Activated CD4-positive, alpha-beta T cell treated with anti-CD3 and anti-CD28 coated beads, Interleukin-10, Interleukin-2, amounts not matched to agents 100 ng/mL and 50 ng/mL, durations not matched to agents 16 hours and 8 hours (primary cell): ENCODE measurements around the gene GPC4.

Experiments
- DNase-seq: peaks from one replicate; pipeline ENCODE4 v3.0.0-alpha.2; 2020

Gene GPC4

GRCh38 chrX:133410550-133410949, 4.7 kb downstream of the GPC4 start:
- DNase-seq, result no peak

- DNase-seq, result no peak
Observed at GRCh38 chrX:133405498-133406185, 9.6 kb downstream of the GPC4 start.

- no peak for DNase-seq
Observed at GRCh38 chrX:133403984-133404383, 11.3 kb downstream of the GPC4 start.

- no peak for DNase-seq
Observed at GRCh38 chrX:133402830-133403625, 12.3 kb downstream of the GPC4 start.

- DNase-seq, result no peak
Observed at GRCh38 chrX:133402042-133402453, 13.2 kb downstream of the GPC4 start.

- no peak for DNase-seq
Observed at GRCh38 chrX:133401536-133401935, 13.8 kb downstream of the GPC4 start.

GRCh38 chrX:133399411-133399810, 15.9 kb downstream of the GPC4 start:
- no peak for DNase-seq

GRCh38 chrX:133394765-133395164, 20.5 kb downstream of the GPC4 start:
- no peak for DNase-seq

GRCh38 chrX:133392671-133393070, 22.6 kb downstream of the GPC4 start:
- no peak for DNase-seq

GRCh38 chrX:133391111-133391510, 24.2 kb downstream of the GPC4 start:
- DNase-seq, result no peak

GRCh38 chrX:133390676-133391075, 24.6 kb downstream of the GPC4 start:
- DNase-seq, result no peak

- no peak for DNase-seq
Observed at GRCh38 chrX:133389975-133390374, 25.3 kb downstream of the GPC4 start.

GRCh38 chrX:133384454-133384853, 30.8 kb downstream of the GPC4 start:
- DNase-seq, result no peak

- DNase-seq, result no peak
Observed at GRCh38 chrX:133380711-133381619, 34.3 kb downstream of the GPC4 start.

- DNase-seq, result no peak
Observed at GRCh38 chrX:133376422-133376821, 38.9 kb downstream of the GPC4 start.

- no peak for DNase-seq
Observed at GRCh38 chrX:133375615-133376340, 39.5 kb downstream of the GPC4 start.

GRCh38 chrX:133374874-133375387, 40.4 kb downstream of the GPC4 start:
- DNase-seq, result no peak

GRCh38 chrX:133373386-133374079, 41.8 kb downstream of the GPC4 start:
- DNase-seq, result no peak

GRCh38 chrX:133370696-133371275, 44.5 kb downstream of the GPC4 start:
- no peak for DNase-seq

- DNase-seq, result no peak
Observed at GRCh38 chrX:133369065-133369464, 46.2 kb downstream of the GPC4 start.

GRCh38 chrX:133366735-133367134, 48.6 kb downstream of the GPC4 start:
- no peak for DNase-seq
